8988T (cell line): ENCODE results near the gene STXBP2.
A peak's percentile ranks its signal among the peaks of the same experiment; 100 is the strongest.

Experiments used
- DNase-seq: peaks from one replicate; pipeline ENCODE4 v3.0.0; 2011

The STXBP2 gene

DNA sequence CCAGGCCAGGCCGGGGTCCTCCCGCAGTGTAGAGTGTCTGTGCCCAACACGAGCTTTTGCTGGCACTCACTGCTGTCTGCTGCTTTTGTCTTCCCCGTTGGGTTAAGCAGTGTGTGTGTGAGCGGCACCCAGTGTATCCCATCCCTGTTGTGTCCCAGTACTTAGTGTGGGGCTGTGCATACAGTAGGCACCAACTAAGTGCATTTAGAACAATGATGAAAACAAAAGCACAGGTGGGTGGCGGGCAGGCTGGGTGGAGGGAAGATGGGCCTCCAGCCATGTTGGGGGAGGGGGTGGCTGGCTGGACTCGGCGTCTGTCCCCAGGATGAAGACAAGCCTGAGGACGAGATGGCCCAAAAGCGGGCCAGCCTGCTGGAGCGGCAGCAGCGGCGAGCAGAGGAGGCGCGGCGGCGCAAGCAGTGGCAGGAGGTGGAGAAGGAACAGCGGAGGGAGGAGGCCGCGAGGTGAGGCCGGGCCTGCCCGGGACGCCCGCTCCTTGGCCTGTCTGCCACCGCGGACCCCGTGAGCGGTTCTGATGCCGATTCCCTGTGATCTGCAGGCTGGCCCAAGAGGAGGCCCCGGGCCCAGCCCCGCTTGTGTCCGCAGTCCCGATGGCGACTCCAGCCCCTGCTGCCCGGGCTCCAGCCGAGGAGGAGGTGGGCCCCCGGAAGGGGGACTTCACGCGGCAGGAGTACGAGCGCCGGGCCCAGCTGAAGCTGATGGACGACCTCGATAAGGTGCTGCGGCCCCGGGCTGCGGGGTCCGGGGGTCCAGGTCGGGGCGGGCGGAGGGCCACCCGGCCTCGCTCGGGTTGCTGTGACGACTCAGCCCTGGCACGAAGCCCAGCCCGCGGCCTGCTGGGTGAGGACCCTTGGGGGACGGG is 21.8 kb upstream of the STXBP2 start:
- no peak for DNase-seq

DNA sequence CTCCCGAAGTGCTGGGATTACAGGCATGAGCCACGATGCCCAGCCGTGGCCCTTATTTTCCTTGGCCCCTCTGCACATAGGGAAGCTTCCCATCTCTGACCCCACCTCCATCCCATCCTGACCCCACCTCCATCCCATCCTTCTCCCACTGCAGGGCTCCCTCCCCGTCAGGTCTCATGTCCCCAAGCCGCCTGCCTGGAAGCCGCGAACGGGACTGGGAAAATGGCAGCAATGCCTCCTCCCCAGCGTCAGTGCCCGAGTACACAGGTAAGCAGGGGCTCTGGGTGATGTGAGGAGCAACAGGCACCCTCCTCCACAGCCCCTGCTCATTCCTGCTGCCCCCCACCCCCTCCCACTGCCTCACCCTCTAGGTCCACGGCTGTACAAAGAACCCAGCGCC is 19.7 kb upstream of the STXBP2 start:
- DNase-seq: no peak

DNA sequence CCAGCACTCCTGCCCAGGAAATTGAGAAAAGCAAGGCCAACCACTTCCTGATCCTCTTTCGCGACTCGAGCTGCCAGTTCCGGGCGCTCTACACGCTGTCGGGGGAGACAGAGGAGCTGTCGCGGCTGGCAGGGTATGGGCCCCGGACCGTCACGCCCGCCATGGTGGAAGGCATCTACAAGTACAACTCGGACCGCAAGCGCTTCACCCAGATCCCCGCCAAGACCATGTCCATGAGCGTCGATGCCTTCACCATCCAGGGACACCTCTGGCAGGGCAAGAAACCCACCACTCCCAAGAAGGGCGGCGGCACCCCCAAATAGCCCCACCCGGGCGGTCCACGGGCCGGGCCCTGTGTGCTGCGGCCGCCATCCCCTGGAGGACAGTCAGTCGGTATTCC is 19.2 kb upstream of the STXBP2 start:
- DNase-seq: no peak

DNA sequence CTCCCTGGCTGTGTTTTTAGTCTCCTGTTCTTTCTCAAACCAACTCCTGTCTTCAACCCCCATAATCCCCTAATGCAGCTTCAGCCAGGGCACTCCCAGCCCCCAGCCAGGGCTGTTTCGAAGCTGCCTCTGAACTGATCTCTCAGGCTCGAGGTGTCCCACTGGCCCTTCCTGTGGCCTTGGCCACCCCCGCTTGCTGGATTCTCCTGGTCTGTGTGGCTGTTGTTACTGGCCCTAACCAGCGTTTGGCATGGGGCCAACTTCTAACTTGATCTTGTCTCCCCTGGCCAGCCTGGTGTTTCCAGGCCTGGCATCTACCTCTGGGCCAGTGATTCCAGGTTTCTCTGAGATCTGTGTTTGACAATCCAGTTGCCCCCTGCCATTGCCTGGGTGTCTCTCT is 18.6 kb upstream of the STXBP2 start:
- DNase-seq: no peak

DNA sequence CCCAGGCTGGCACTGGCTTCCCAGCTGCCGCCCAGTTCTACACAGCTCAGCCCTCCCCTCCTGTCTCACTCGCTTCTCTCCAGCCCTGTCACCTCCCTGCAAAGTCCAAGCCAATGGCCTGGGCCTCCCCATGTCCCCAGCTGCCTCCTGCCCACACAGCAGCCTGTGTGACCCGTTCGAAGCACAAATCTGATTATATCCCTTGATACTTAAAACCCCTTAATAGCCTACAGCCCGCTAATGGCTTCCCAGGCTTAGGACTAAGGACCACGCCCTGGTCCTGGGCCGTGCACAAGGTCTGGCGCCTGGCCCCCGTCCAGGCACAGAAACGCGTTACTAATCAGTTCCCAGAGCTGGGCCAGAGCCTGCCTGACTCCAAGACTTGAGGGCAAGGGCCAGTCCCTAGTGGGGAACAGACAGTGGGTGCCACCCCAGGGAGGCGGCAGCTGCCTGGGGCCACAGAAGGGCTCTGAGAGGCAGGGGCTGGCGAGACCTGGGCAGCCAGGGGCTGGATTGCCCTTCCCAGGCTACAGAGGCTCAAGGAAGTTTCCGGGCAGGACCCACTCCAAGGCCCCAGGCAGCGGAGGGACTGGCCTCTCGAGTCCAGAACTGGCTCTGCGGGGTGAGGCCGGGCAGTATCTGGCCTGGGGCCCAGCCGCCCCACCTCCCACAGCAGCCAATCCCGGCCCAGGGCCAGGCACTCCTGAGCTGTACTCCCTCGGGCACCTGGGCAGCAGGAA is 18.0 kb upstream of the STXBP2 start:
- no peak for DNase-seq

DNA sequence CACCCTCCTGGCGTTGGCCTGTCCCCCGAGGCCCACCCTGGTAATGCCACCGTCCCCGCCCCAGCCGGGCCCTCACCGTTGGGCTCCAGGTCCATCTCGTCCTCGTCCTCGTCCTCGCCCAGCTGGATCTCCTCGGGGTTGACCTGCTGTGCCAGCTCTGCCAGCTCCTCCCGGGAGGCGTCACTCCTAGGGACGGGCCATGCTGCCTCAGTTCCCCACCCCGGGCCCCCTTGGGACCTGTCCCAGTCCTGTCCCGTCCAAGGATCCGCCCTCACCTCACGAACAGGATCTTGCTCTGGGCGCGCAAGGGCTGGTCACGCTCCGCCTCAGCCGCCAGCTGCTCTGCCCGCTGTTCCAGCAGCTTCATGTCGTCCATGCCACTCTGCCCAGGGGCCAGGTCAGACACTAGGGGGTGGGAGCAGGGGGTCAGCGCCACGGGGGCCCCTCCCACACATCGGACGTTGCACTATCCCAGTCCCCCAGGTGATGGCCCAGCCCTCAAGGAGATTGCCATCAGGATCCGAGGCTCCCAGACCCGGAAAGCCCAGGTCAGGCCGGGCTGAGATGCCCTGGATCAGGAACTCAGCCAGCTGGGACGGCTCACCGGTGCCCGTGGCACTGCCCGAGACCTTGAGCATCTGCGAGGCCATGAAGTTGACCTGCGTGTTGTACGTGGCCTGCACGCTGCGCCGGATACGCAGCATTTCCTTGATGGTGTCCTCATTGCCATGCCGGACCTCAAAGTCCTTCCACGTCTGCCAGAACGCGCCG is 17.1 kb upstream of the STXBP2 start:
- DNase-seq: no peak

DNA sequence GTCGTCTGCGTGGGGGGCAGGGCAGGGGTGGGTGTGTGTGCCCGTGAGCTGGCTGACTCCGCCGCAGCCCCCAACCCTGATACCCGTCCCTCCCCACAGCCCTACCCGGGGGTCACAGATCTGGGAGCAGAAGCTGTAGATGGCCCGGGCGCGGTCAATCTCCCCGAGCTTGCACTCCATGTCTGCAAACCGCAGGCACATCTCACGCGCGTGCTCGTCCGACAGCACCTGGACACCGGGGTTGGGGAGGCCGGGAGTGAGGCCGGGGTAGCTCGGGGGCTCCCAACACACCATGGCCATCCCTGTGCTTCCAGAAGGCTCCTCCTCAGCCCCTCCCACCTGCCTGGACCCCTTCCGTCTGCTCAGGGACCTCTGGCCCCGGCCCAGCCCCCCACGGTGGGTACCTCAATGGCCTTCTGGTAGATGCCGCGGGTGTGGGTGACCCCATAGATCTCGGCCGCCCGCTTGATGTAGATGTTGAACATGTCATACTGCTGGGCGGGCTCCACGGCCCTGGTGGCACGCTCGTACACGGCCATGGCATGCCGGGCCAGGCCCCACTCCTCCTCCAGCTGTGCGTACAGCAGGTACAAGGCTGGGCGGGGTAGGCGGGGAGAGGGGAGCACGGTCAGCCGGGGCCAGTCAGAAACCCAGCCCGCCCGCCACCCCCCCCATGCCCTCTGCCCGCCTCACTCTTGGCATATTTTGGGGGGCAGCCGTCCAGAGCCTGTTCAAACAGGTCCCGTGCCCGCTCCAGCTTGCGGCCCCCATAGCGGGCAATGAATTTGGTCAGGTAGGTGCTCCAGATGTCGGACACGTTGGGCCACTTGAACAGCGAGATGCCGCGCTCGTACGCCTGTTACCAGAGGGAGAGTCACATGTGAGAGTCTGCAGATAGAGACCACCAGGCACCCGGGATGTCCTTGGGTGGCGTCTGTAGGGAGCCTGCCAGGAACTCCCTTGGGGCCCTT is 16.2 kb upstream of the STXBP2 start:
- no peak for DNase-seq

DNA sequence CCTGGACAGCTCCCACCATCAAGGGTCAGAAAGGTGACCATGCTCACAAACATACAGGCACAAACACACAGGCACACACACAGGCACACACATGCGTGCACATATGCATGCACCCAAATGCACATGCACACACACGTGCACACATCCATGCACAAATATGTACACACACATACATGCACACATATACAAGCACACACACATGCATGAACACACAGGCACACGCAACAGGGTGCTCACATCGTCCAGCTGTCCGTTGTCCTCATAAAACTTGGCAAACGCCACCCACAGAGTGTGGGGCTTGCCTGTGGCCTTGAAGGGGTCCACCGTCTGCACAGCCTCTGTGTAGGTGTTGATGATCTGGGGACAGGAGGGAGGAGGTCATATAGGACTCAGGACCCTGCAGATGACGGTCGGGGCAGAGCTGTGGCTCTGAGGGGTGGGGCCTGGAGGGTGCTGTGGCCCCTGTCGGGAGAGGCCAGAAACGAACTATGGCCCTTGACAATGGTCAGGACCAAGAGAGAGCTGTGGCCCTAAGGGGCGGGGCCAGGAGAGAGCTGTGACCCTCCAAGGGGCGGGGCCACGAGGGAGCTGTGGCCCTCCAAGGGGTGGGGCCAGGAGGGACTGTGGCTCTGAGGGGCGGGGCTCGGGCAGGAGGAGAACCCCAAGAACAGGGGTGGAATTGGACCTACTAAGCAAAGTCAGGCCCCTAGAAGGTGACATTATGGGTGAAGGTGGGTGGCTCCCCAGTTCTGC is 13.8 kb upstream of the STXBP2 start:
- DNase-seq: no peak

DNA sequence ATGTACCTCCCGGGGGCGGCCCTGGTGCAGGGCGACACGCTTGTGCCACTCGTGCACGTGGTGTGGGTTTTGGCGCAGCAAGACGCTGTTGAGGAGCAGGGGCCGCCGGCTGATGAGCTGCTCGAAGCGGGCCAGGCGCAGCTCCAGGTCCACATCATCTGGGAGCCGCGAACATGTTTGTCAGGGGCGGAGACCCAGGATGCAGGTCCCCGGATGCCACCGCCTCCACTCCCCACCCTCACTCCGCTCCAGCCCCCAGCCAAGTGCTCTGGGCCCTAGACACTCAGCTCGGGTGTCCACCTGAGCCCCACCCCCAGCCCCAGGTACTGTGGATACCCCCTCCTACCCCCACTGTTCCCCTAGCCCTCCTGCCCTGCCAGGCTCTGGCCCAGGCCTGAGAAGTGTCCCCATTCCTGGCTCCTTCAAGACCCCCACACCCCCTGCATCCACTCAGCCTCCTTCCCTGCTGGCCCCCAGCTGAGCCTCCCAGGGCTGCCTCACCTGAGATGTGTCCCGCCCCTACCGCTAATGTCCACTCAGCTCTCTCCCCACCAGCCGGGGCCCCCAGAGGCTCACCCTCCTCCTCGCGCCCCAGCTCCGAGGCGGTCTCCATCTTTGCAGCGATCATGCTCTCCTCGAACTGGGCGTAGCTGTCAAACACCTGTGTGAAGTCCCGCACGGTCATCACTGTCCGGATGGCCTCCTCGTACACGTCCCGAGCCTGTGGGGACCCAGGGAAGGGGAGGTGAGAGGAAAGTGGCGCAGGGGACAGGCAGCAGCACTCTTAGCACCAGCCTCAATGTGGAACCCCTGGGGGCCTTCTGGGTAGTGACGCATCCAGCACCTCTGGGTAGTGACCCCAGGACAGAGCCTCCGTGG is 12.9 kb upstream of the STXBP2 start:
- DNase-seq: no peak

DNA sequence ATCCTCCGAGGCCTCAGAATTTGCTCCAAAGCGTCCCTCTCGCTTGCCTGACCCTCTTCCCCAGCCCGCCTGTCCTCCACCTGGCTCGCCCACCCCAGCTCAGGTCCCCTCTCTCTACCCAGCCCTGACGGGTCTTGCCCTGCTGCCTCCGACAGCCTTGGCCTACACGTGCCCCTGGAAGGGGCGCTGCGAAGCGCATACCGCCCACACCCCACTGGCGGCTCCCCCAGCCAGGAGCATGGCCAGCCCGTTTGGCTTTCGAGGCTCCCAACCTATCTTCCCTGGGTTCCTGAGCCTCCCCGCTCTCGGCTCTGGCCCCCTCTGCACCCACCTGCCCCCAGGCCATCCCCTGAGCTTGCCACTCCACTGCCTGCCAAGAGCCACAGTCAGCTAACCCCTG is 12.1 kb upstream of the STXBP2 start:
- no peak for DNase-seq

DNA sequence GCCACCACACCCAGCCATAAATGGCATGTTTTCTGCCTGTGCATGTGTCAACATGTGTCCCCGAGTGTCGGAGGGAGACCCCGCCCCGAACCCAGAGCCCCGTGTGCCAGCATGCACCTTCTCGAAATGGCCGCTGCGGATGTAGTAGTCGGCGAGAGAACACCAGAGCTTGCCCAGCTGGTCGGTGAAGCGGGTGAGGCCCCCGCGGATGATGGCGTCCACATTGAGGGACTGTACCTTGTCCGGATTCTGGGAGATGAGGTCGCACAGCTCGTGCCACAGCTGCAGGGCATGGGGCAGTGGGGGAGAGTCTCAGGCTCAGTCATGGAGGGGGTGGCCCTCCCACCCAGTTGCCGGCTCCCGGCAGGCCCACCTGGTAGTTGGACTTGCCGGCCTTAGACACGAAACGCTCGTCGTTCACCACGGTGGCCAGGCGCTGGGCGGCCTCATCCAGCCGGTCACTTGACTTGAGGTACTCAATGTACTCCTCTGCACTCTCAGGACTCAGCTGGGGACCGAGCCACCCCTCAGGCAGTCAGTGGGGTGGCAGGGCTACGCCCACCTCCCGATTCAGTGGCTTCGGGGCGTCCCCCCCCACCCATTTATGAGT is 11.0 kb upstream of the STXBP2 start:
- DNase-seq: no peak

DNA sequence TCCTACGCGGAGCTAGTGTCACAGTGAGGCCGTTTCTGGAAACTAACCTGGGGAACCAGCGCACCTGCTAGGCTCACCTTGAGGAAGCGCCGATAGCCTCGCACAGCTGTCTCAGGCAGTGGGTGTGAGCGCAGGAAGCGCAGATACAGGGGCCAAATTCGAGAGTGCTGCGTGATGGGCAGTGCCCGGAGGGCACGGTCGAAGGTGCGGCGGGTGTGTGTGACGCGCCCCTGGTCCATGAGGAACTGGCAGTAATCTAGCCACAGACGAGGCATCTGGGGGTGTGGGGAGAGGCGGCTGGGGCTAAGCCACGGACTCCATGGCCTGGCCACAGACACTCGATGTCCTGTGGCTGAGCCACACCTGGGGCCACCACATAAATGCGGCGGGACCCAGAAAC is 9.7 kb upstream of the STXBP2 start:
- DNase-seq: no peak

DNA sequence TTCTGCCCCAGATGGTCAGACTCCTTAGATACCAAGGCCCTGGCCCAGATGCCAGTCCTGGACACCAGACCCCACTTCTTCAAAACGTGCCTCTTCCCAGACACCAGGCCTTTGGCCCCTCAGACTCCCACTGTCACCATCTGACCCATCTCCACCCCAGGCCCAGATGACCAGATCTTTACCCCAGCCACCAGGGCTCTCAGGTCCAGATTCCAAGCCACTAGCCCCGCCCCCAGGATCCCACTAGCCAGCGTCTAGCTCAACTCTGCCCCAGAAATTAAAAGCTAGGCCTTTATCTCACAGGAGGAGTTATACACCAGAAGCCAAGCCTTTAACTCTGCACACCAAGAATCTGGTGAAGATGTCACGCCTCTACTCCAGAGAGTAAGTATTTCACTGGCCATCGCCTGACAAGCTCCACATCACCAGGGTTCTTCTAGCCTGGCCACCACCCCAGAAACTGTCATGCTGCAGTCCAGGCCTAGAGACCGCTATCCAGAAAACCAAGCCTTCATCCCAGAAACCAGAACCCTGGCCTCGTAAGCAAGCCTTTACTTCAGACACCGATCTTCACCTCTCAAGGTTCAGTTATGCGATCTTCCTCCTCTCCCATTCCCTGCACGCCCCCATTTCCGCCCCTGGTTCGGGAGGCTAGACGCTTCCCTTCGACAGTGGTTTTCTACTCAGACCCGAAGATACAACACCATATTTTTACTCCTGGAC is 8.2 kb upstream of the STXBP2 start:
- no peak for DNase-seq

DNA sequence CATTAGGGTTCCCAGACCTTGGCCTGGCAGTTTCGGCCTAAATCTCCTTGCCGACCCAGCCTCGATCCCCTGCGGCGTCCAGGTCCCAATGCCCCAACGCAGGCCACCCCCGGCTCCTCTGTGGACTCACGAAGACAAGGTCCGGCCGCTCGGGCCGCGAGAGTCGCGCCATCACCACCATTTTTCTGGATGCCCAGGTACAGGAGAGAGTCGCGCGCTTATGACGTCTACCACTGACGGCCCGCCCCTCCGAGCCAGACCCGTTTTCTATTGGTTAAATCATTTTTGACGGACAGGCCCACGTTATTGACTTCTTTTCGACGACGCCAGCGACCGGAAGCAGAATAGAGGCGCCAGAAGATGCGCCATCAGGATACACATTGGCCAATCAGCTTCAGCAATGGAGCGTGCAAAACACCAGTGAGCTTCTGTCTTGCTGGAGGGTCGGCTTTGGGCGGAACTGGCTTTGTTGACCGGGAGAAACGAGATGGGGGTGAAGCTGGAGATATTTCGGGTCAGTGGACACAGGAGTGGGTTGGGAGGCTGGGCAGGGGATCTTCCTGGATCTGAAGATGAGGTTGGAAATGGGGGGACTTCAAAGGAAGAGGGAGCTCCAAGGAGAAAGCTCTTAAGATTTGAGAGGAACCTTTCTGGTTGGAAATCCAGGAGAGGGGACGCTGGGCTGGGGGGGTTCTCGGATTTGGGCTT is 7.4 kb upstream of the STXBP2 start, which contains the start of the genes PET100 and XAB2:
Gene PET100, plus strand, starts transcription at position 447 of the 708 bp plus-strand sequence. Its CDS starts 41 bp downstream, at position 488.
Gene XAB2, minus strand, starts transcription at position 199 of the 708 bp plus-strand sequence. Its CDS starts 18 bp downstream, at position 181.
- DNase-seq: peak; percentile 92

DNA sequence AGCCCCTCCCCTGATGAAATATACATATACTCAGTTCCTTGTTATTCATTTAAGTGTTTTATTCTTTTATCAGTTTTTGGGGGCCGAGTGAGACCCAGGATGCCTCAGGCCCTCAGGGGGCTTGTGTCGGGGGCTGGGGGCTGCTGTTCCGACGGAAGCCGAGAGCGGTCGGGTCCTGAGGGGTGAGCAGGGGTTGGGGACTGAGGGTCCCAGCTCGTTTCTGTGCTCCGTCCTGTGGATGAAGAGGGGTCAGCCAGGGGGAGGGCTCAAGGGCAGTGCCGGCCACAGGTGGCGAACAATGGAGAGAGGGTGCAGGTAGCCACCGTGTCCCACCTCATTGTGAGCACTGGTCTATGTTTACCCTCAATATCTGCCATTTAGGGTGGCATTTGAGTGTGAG is 5.3 kb upstream of the STXBP2 start:
- no peak for DNase-seq

DNA sequence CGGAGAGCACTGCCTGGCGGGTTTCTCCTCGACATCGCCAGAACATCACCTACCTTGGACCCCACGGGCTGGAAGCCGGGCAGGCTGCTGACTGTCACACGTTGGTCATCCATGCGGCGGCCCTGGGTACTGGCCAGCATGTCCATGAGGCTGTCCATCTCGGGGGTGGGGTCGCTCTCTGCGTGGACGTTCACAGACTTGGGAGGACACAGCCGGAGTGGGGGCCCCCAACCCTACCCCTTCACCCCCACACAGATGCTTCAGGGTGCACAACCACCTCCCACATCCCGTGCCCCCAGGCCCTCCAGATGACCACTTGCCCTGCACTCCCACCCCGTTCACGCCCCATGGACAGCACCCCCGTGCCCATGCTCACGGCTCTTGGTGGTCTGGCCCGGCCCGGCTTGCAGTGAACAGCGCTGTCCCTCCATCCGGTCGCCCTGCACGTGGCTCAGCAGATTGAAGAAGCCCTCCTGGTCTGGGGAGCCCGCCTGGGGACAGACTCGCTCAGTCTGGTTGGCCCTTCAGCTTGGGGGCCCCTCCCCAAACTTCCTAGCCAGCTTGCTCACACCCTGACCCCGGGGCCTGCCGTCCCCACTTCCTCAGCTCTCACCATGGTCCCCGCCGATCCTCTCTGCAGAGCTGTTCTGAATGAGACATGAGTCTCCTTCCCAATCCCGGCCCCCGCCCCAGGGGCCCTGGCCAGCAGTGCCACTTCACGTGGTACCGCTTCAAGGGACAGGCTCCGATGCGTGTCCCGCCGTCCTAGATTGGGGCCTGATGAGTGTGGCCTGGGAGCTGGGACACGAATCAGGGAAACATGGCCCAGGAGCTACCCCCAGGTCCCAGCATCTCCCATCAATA is 4.3 kb upstream of the STXBP2 start:
- DNase-seq: no peak

DNA sequence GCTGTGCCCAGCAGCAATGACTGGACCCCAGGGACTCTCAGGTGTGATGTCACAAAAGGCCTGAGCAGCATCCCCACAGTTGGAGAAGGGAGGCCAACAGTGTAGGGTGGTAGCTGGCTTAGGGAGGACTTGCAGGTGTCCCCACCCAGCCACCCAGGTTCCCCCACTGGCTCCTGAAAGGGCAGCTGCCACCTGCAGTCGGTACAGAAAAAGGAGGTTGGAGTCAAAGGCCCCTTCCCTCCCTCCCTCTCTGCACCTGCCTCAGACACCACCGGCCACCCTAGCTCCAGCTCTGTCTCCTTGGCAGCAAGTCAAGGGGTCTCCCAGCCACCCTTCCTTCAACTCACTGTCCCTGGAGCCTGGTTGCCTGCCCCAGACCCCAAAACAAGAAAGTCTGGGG is 3.2 kb upstream of the STXBP2 start, which contains the start of gene PCP2:
Gene PCP2, minus strand, starts transcription at position 22 of the 400 bp plus-strand sequence. CDS start 262 bp downstream, outside the sequence.
- no peak for DNase-seq
